ENCODE data around the gene QSER1.

QSER1 gene

GRCh38 chr11:33001281-33001680, 108.7 kb downstream of the QSER1 start:
- TF ChIP-seq NFRKB (IDR thresholded peaks at IDR 0.05): no peak
- TF ChIP-seq LEF1 (IDR thresholded peaks at IDR 0.05; ENCODE audit: borderline replicate concordance): no peak
- TF ChIP-seq SP1 (IDR thresholded peaks at IDR 0.05): no peak
- TF ChIP-seq ELF4 (IDR thresholded peaks at IDR 0.05): no peak
- no peak for TF ChIP-seq HDGF (IDR thresholded peaks at IDR 0.05; ENCODE audit: borderline replicate concordance)
- no peak for TF ChIP-seq BHLHE40 (IDR thresholded peaks at IDR 0.05; ENCODE audit: borderline replicate concordance)
- no peak for TF ChIP-seq FOXK2 (IDR thresholded peaks at IDR 0.05)
- ChIA-PET POLR2A (interaction anchor here (1.1 kb wide), 1 partner anchor 13 kb away, joined by 3 read pairs; no protein-coding TSS in a partner anchor), CTCF (interaction anchor here (0.6 kb wide), 1 partner anchor 62 kb away, joined by 3 read pairs; no protein-coding TSS in a partner anchor)
- DNase-seq (ENCODE audit: extremely low spot score): no peak

- no peak for DNase-seq (ENCODE audit: extremely low spot score)
- TF ChIP-seq CTBP1 (IDR thresholded peaks at IDR 0.05; ENCODE audit: borderline replicate concordance) (no peak), FOXK2 (IDR thresholded peaks at IDR 0.05) (no peak), SP1 (IDR thresholded peaks at IDR 0.05) (no peak), TARDBP (IDR thresholded peaks at IDR 0.05) (no peak)
- POLR2A ChIA-PET: interaction anchor here (1.1 kb wide), 1 partner anchor 13 kb away, joined by 3 read pairs; no protein-coding TSS in a partner anchor
- CTCF ChIA-PET: interaction anchor here (0.6 kb wide), 1 partner anchor 62 kb away, joined by 3 read pairs; no protein-coding TSS in a partner anchor
Measured at GRCh38 chr11:33001751-33002542, 109.3 kb downstream of the QSER1 start.

- ChIA-PET POLR2A (no interaction called here), CTCF (no interaction called here)
- TF ChIP-seq ZNF384 (IDR thresholded peaks at IDR 0.05) (no peak), HDGF (IDR thresholded peaks at IDR 0.05; ENCODE audit: borderline replicate concordance) (no peak), SP1 (IDR thresholded peaks at IDR 0.05) (no peak), LEF1 (IDR thresholded peaks at IDR 0.05; ENCODE audit: borderline replicate concordance) (no peak), FOXA1 (IDR thresholded peaks at IDR 0.05) (no peak), ELF4 (IDR thresholded peaks at IDR 0.05) (no peak), PKNOX1 (IDR thresholded peaks at IDR 0.05) (no peak), BHLHE40 (IDR thresholded peaks at IDR 0.05; ENCODE audit: borderline replicate concordance) (no peak), CTBP1 (IDR thresholded peaks at IDR 0.05; ENCODE audit: borderline replicate concordance) (no peak), L3MBTL2 (conservative IDR thresholded peaks at IDR 0.05) (no peak), FOXM1 (IDR thresholded peaks at IDR 0.05; ENCODE audit: borderline replicate concordance) (no peak), ARNT (IDR thresholded peaks at IDR 0.05) (no peak), NFRKB (IDR thresholded peaks at IDR 0.05) (no peak)
- DNase-seq (ENCODE audit: extremely low spot score): no peak
Measured at GRCh38 chr11:33005175-33005574, 112.6 kb downstream of the QSER1 start.

- no peak for DNase-seq (ENCODE audit: extremely low spot score)
- TF ChIP-seq LEF1 (IDR thresholded peaks at IDR 0.05; ENCODE audit: borderline replicate concordance): no peak
- TF ChIP-seq ZNF384 (IDR thresholded peaks at IDR 0.05): no peak
- no peak for TF ChIP-seq ELF4 (IDR thresholded peaks at IDR 0.05)
- TF ChIP-seq HDGF (IDR thresholded peaks at IDR 0.05; ENCODE audit: borderline replicate concordance): no peak
- no peak for TF ChIP-seq CTBP1 (IDR thresholded peaks at IDR 0.05; ENCODE audit: borderline replicate concordance)
- TF ChIP-seq TARDBP (IDR thresholded peaks at IDR 0.05): no peak
- TF ChIP-seq L3MBTL2 (conservative IDR thresholded peaks at IDR 0.05): no peak
- TF ChIP-seq NFRKB (IDR thresholded peaks at IDR 0.05): no peak
- TF ChIP-seq BHLHE40 (IDR thresholded peaks at IDR 0.05; ENCODE audit: borderline replicate concordance): no peak
- no peak for TF ChIP-seq PKNOX1 (IDR thresholded peaks at IDR 0.05)
- TF ChIP-seq SP1 (IDR thresholded peaks at IDR 0.05): no peak
- TF ChIP-seq FOXM1 (IDR thresholded peaks at IDR 0.05; ENCODE audit: borderline replicate concordance): no peak
- CTCF ChIA-PET: no interaction called here
- POLR2A ChIA-PET: no interaction called here
Measured at GRCh38 chr11:33006010-33006409, 113.4 kb downstream of the QSER1 start.

- DNase-seq (ENCODE audit: extremely low spot score): no peak
- CTCF ChIA-PET: no interaction called here
- POLR2A ChIA-PET: no interaction called here
- TF ChIP-seq LEF1 (IDR thresholded peaks at IDR 0.05; ENCODE audit: borderline replicate concordance): no peak
- TF ChIP-seq FOXK2 (IDR thresholded peaks at IDR 0.05): no peak
- TF ChIP-seq HDGF (IDR thresholded peaks at IDR 0.05; ENCODE audit: borderline replicate concordance): no peak
- TF ChIP-seq NFRKB (IDR thresholded peaks at IDR 0.05): no peak
- TF ChIP-seq L3MBTL2 (conservative IDR thresholded peaks at IDR 0.05): no peak
- no peak for TF ChIP-seq ELF4 (IDR thresholded peaks at IDR 0.05)
- TF ChIP-seq SUZ12 (IDR thresholded peaks at IDR 0.05): no peak
- TF ChIP-seq TARDBP (IDR thresholded peaks at IDR 0.05): no peak
- TF ChIP-seq CTBP1 (IDR thresholded peaks at IDR 0.05; ENCODE audit: borderline replicate concordance): no peak
- no peak for TF ChIP-seq FOXM1 (IDR thresholded peaks at IDR 0.05; ENCODE audit: borderline replicate concordance)
- TF ChIP-seq BHLHE40 (IDR thresholded peaks at IDR 0.05; ENCODE audit: borderline replicate concordance): no peak
- TF ChIP-seq ZNF384 (IDR thresholded peaks at IDR 0.05): no peak
- no peak for TF ChIP-seq SP1 (IDR thresholded peaks at IDR 0.05)
- no peak for TF ChIP-seq FOXA1 (IDR thresholded peaks at IDR 0.05)
- TF ChIP-seq PKNOX1 (IDR thresholded peaks at IDR 0.05): no peak
- TF ChIP-seq ARNT (IDR thresholded peaks at IDR 0.05): no peak
Measured at GRCh38 chr11:33013755-33014154, 121.1 kb downstream of the QSER1 start.

All from HEK293T (cell line).